Right ventricle myocardium inferior (tissue), 1 donor: ENCODE results near the gene STX8. TPM values are rescaled to one million over a fixed set of nuclear protein-coding genes. Genes with fewer than 3 reads are reported as not detected.

Experiments used
- ATAC-seq: fragments of 200-7000 bp; cut with Tn5 transposase; one replicate; pipeline ENCODE4 v1.9.1; 2020; ENCODE audit warnings: mild to moderate bottlenecking, moderate library complexity
- DNase-seq: peaks from one replicate; pipeline ENCODE4 v3.0.0; 2021; ENCODE audit errors: missing footprints
- intact Hi-C: fragments of 100-400 bp; cut with DNase I; formaldehyde crosslinking; loops from one replicate; pipeline ENCODE4 v1.11.0; 2022
- total RNA-seq: library from RNA; stranded (reverse); fragmentation: NEBNext Ultra II Directional; extraction: Animal tissue kit (Norgen Biotek cat#: 25700); gene quantifications from one replicate; pipeline ENCODE4 v1.2.1, GENCODE V29; 2021
- donor health status: DM: no; HTN: yes; CAD: no; lungs with severe emphysema.

STX8 gene
- total RNA-seq, 1 donor from 2014 or later: 60.8 TPM

GRCh38 chr17:9332132-9332494, 243.5 kb downstream of the STX8 start:
- intact Hi-C loops: no loop called here
- DNase-seq: no peak
- ATAC-seq: no peak

- ATAC-seq: no peak
- DNase-seq: no peak
- intact Hi-C loops: no loop called here
These were observed 244.1 kb downstream of the STX8 start for GRCh38 chr17:9331279-9332131.

GRCh38 chr17:9330611-9331271, 244.9 kb downstream of the STX8 start:
- DNase-seq (no peak), ATAC-seq (no peak)
- intact Hi-C loops: no loop called here

GRCh38 chr17:9330141-9330540, 245.5 kb downstream of the STX8 start:
- DNase-seq: no peak
- ATAC-seq: no peak
- intact Hi-C loops: no loop called here

DNA sequence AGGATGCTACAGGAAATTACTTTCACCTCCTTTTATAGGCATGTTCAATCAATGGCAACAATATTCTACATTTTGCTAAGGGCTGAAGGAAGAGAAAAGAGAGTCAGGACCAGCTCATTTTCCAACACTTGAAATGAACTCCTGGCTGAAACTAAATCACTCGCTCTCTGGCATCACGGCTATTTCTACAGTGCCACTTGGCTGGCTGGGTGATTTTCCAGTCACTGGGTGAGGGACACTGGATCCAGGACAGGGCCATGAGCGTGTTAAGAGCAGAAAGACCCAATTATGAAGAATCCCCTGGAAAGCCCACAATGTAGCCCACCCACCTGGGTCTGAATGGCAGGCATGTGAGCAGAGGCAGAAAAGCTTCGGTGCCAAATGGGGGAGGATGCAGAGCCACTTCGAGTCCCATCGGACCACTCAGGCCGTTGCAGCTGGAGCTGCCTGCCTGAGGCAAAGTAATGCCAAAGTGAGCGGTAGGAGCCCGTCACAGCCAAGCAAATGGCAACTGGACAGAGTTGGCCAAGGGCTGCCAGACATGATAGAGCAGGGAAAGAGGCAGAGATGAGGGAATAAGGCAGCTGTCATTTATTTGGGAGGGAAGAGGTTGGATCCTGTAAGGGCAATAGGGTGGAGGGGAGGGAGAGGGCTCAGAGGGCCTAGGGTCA, 246.2 kb downstream of the STX8 start:
- ATAC-seq (no peak), DNase-seq (no peak)
- intact Hi-C loops: no loop called here

DNA sequence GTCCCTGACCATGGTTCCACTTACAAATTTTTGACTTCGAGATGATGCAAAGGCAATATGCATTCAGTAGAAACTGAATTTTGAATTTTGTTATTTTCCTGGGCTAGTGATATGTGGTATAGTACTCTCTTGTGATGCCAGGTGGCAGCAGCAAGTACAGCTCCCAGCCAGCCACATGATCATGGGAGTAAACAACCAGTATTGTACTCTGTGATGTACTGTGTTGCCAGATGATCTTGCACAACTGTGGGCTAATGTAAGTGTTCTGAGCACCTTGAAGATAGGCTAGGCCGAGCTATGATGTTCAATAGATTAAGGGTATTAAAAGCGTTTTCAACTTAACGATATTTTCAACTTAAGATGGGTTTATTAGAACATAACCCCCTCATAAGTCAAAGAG, 250.8 kb downstream of the STX8 start:
- ATAC-seq (no peak), DNase-seq (no peak)
- intact Hi-C loops: no loop called here

- intact Hi-C loops: no loop called here
- DNase-seq: no peak
- ATAC-seq: no peak
These were observed 253.3 kb downstream of the STX8 start for GRCh38 chr17:9322326-9322725.

GRCh38 chr17:9321890-9322289, 253.7 kb downstream of the STX8 start:
- intact Hi-C loops: no loop called here
- ATAC-seq: no peak
- no peak for DNase-seq

DNA sequence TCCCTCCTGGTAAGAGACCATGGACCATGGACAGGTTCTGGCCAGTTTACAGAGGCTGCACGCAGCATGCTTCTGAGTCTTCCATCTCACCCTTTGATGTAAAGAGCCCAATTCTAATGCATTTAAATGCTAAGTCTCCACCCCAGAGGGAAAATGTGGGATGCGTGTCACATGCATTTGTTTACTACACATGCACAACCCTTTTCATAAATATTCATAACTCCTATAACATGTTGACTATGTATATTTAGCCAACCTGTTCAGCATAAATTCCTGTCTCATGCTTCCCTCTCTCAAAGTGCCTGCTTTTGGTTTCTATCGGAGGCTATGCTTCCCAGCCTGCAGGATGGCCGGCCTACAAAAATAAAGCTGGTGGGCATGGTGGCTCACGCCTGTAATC, 260.3 kb downstream of the STX8 start:
- ATAC-seq (no peak), DNase-seq (no peak)
- intact Hi-C loops: no loop called here

GRCh38 chr17:9313346-9313745, 262.3 kb downstream of the STX8 start:
- no peak for ATAC-seq
- DNase-seq: no peak
- intact Hi-C loops: no loop called here

GRCh38 chr17:9309216-9309615, 266.4 kb downstream of the STX8 start:
- intact Hi-C loops: no loop called here
- ATAC-seq: no peak
- DNase-seq: no peak

GRCh38 chr17:9308069-9308468, 267.6 kb downstream of the STX8 start:
- ATAC-seq (no peak), DNase-seq (no peak)
- intact Hi-C loops: no loop called here

DNA sequence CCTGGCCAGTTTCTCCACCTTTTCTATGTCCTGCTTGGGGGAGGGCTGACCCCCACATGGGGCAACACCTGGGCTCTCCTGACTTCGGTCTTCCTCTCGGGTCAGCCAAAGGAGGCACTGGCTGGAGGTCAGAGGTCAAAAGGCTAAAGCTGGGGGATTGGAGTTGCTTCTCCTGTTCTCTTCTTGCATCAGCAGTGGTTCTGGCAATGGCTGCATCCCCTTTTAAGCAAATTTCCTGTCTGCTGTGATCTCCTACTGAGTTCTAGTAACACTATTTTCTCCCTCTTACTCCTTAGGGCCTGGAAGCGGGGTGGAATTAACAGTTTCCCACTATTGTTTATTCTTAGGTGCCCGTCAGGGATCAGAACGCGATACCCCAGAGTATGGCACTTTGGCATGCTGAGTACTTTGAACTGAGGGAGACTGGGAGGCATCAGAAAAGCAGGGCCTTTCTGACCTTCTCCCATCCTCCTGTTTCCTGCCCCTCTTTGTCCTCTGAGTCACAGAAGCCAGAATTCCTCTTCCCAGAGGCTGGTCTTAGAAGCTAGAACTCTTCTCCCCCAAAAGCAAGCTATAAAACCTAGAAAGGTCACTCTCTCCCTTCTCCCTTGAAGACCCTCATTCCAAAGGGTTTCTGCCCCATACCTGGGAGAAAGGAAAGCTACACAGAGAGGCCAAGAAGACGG, 268.2 kb downstream of the STX8 start:
- ATAC-seq: no peak
- intact Hi-C loops: no loop called here

GRCh38 chr17:9306086-9306485, 269.5 kb downstream of the STX8 start:
- intact Hi-C loops: no loop called here
- DNase-seq: no peak
- no peak for ATAC-seq

More for the DNA sequence above, 268.2 kb downstream of the STX8 start:
- DNase-seq: no peak

GRCh38 chr17:9299695-9300094, 275.9 kb downstream of the STX8 start:
- DNase-seq (no peak), ATAC-seq (no peak)
- intact Hi-C loops: loop anchor here (10.0 kb wide), 2 partner anchors 195 to 225 kb away; no protein-coding TSS in a partner anchor

- intact Hi-C loops: loop anchor here (10.0 kb wide), 2 partner anchors 194 to 226 kb away; no protein-coding TSS in a partner anchor
- DNase-seq (no peak), ATAC-seq (no peak)
These were observed 276.8 kb downstream of the STX8 start for GRCh38 chr17:9298776-9299295.

- intact Hi-C loops: loop anchor here (10.0 kb wide), 2 partner anchors 193 to 227 kb away; no protein-coding TSS in a partner anchor
- no peak for DNase-seq
- ATAC-seq: no peak
These were observed 277.5 kb downstream of the STX8 start for GRCh38 chr17:9298135-9298534.

GRCh38 chr17:9294661-9295210, 280.9 kb downstream of the STX8 start:
- no peak for ATAC-seq
- intact Hi-C loops: loop anchor here (10.0 kb wide), 2 partner anchors 190 to 230 kb away; no protein-coding TSS in a partner anchor
- DNase-seq: no peak
